Neural cell (in vitro differentiated cells): ENCODE data around the gene TOX2.

Experiments used
- EP300 ChIP-seq: fragments of 450-650 bp; conservative IDR thresholded peaks from 2 replicates; pipeline ENCODE4 v1.6.1; 2014; ENCODE audit warnings: antibody characterized with exemption, mild to moderate bottlenecking, moderate library complexity; ENCODE audit not compliant: poor library complexity, severe bottlenecking
- EZH2 ChIP-seq: fragments of 200-600, 300-800 bp; shearing (Covaris generic), sonication (generic); IDR thresholded peaks from 2 replicates; pipeline ENCODE4 v1.6.1; 2014; ENCODE audit warnings: antibody characterized with exemption, low read length, borderline replicate concordance, mild to moderate bottlenecking; ENCODE audit not compliant: insufficient read depth, poor library complexity, severe bottlenecking
- POLR2AphosphoS5 ChIP-seq: IDR thresholded peaks from 2 replicates; pipeline ENCODE4 v1.6.1; 2012
- RAD21 ChIP-seq: fragments of 450-650 bp; conservative IDR thresholded peaks from 2 replicates; pipeline ENCODE4 v1.6.1; 2014; ENCODE audit warnings: antibody characterized with exemption, mild to moderate bottlenecking, moderate library complexity
- SMC3 ChIP-seq: fragments of 450-650 bp; conservative IDR thresholded peaks from 2 replicates; pipeline ENCODE4 v1.6.1; 2014; ENCODE audit warnings: antibody characterized with exemption, mild to moderate bottlenecking, moderate library complexity; ENCODE audit not compliant: poor library complexity
- TAF1 ChIP-seq: IDR thresholded peaks from 2 replicates; pipeline ENCODE4 v1.6.1; 2012; ENCODE audit warnings: low read depth
- TF ChIP-seq, protein P1 (sequence below): fragments of 450-650 bp; IDR thresholded peaks from 2 replicates; pipeline ENCODE4 v1.5.1; 2014; ENCODE audit warnings: antibody characterized with exemption, mild to moderate bottlenecking, moderate library complexity; ENCODE audit not compliant: poor library complexity, severe bottlenecking

DNA sequence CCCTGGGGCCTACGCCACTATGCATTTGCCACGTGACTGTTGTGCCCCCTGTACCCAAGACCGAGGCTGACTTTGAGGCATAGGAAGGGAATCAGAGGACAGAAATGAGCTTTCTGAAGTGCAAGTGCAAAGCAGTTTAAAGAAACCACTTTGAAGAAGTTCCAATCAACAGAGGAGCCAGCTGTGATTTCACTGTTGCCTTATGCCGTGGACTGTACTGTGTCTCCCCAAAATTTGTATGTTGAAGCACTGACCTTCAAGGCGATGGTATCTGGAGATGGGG is 161.2 kb downstream of the TOX2 start:
- TF ChIP-seq TAF1 (no peak), EP300 (no peak), POLR2AphosphoS5 (no peak), SMC3 (no peak), RAD21 (no peak), EZH2 (no peak)
- TF ChIP-seq, protein P1, sequence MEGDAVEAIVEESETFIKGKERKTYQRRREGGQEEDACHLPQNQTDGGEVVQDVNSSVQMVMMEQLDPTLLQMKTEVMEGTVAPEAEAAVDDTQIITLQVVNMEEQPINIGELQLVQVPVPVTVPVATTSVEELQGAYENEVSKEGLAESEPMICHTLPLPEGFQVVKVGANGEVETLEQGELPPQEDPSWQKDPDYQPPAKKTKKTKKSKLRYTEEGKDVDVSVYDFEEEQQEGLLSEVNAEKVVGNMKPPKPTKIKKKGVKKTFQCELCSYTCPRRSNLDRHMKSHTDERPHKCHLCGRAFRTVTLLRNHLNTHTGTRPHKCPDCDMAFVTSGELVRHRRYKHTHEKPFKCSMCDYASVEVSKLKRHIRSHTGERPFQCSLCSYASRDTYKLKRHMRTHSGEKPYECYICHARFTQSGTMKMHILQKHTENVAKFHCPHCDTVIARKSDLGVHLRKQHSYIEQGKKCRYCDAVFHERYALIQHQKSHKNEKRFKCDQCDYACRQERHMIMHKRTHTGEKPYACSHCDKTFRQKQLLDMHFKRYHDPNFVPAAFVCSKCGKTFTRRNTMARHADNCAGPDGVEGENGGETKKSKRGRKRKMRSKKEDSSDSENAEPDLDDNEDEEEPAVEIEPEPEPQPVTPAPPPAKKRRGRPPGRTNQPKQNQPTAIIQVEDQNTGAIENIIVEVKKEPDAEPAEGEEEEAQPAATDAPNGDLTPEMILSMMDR = no peak
